ENCODE data around the gene LMO7. TPM values are rescaled to one million over a fixed set of nuclear protein-coding genes. Genes with fewer than 3 reads are reported as not detected.

The LMO7 gene
- total RNA-seq, 4 donors from 2014 or later, result 87.0 to 293 (median 187) TPM

DNA sequence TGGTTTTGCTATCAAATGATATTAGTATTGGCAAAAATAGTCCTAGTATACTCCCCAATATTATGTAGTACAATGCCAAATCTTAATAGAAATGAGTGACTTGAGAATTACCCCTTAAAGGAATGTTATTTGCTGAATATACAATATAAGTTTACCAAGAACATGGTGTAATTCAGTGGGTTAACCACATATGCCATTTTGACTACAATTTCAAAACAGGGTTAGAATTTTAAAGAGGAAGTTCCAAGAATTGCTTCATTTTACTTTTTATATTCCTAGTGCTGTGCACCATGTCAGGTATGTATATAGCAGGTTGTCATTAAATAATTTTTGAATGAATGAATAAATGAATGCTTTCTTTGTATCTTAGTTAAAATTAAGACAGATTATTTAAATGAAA is 66.3 kb downstream of the LMO7 start:
- Histone ChIP-seq H3K4me1 (peaks cover 0 to 26% (median 11%) of the 10 kb centered on the region in 3 donors), H3K36me3 (no peaks in the 10 kb centered on the region), H3K9me3 (no peaks in the 10 kb centered on the region), H3K27ac (no peak overlapping the region), H3K4me3 (no peak overlapping the region), H3K27me3 (no peaks in the 10 kb centered on the region)
- intact Hi-C loops (cut with DNase I), result no loop called here
- DNase-seq, result no peak
- TF ChIP-seq POLR2A (IDR thresholded peaks at IDR 0.05), result no peak
- TF ChIP-seq, protein P1, sequence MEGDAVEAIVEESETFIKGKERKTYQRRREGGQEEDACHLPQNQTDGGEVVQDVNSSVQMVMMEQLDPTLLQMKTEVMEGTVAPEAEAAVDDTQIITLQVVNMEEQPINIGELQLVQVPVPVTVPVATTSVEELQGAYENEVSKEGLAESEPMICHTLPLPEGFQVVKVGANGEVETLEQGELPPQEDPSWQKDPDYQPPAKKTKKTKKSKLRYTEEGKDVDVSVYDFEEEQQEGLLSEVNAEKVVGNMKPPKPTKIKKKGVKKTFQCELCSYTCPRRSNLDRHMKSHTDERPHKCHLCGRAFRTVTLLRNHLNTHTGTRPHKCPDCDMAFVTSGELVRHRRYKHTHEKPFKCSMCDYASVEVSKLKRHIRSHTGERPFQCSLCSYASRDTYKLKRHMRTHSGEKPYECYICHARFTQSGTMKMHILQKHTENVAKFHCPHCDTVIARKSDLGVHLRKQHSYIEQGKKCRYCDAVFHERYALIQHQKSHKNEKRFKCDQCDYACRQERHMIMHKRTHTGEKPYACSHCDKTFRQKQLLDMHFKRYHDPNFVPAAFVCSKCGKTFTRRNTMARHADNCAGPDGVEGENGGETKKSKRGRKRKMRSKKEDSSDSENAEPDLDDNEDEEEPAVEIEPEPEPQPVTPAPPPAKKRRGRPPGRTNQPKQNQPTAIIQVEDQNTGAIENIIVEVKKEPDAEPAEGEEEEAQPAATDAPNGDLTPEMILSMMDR (IDR thresholded peaks at IDR 0.05), result no peak

DNA sequence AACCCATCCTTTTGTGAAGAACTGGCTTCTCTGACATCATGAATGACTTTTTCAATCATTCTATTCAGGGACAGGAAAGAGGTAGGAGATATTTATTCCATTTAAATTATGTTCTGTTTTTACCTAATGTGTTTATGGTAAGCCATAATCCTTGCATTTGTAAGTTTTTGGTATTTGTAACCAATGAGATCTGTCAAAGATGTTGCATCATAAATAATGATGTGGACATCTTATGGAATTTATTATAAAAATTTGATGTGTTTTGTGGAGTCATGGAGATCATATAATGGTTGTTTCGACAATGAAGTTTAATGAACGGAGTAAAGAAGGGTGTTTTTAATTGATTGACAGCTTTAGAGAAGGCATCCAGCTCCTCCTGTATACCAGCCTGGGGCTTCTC is 67.6 kb downstream of the LMO7 start:
- Histone ChIP-seq H3K4me1 (peaks cover 0 to 26% (median 11%) of the 10 kb centered on the region in 3 donors), H3K36me3 (no peaks in the 10 kb centered on the region), H3K9me3 (no peaks in the 10 kb centered on the region), H3K27ac (peak overlapping the region in 1 of 4 donors; percentile 90), H3K4me3 (no peak overlapping the region), H3K27me3 (no peaks in the 10 kb centered on the region)
- intact Hi-C loops (cut with DNase I), result no loop called here
- DNase-seq, result no peak
- no peak for TF ChIP-seq POLR2A (IDR thresholded peaks at IDR 0.05)
- TF ChIP-seq, protein P1 (IDR thresholded peaks at IDR 0.05), result no peak
- 76 to 90% methylated on average over 2 of the region's 2 CpGs for WGBS, 2 donors

DNA sequence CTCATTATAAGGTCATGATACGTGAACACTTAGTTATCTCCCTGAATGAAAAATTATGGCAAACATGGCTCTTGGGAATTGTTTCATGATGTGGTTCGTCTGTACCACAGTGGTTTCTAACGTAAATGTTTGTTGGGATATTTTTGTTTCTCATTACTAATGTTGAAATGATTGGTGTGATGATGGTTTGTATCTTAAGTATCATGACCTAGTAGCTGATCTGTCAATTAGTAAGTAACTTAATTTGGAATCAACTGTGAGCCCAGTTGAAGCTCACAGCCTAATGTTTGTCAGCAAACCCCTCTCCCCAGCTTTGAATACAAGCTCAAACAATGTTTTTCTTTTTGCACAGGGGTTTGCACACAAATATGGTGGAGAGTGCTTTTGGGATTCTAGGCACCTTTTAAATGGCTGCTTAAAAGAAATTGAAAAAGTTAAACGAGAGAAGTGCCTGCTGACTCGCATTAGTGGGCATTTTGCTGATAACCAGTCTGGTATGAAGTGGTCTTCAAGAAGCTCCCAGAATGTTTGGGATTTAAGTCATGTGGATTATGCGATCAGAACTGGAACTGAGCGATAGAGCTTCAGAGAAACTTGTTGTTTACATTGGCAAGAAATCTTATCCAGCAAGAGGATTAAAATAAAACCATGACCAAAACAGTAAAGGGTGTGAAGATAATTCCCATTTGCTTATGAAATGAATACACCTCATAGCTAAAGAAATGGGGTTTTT is 68.2 kb downstream of the LMO7 start:
- DNase-seq, result no peak
- H3K27ac ChIP-seq, result peak overlapping the region; percentile 59 to 93 (median 88)
- no peaks in the 10 kb centered on the region for H3K27me3 ChIP-seq
- no peaks in the 10 kb centered on the region for H3K36me3 ChIP-seq
- intact Hi-C loops (cut with DNase I), result no loop called here
- peaks cover 0 to 26% (median 11%) of the 10 kb centered on the region in 3 donors for H3K4me1 ChIP-seq
- TF ChIP-seq, protein P1 (IDR thresholded peaks at IDR 0.05), result no peak
- no peak for TF ChIP-seq POLR2A (IDR thresholded peaks at IDR 0.05)
- H3K4me3 ChIP-seq, result peak overlapping the region in 2 of 4 donors; percentile 5 to 15
- H3K9me3 ChIP-seq, result no peaks in the 10 kb centered on the region
- WGBS, 2 donors, result 43 to 47% methylated on average over 7 of the region's 7 CpGs

DNA sequence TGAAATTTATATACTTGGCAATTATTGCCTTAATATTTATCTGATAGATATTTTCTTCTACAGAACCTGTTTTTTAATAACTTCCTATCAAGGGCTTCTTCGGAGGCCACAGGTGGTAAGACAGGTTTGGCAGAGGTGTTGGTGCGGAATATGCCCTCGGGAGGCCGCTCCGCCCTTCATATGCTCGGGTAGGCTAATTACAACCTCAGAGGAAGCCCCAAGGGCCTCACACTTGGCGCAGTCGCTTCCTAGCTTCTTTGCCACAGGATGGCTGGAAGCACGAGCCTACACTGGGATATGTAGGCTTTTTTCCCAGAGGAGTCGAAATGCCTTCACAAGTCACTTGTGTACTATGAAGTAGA is 68.8 kb downstream of the LMO7 start:
- H3K9me3 ChIP-seq, result no peaks in the 10 kb centered on the region
- peaks cover 0 to 26% (median 11%) of the 10 kb centered on the region in 3 donors for H3K4me1 ChIP-seq
- intact Hi-C loops (cut with DNase I), result no loop called here
- no peak for TF ChIP-seq POLR2A (IDR thresholded peaks at IDR 0.05)
- TF ChIP-seq, protein P1 (IDR thresholded peaks at IDR 0.05), result peak in 1 of 6 experiments; percentile 14
- peak overlapping the region; percentile 59 to 93 (median 88) for H3K27ac ChIP-seq
- no peaks in the 10 kb centered on the region for H3K27me3 ChIP-seq
- H3K4me3 ChIP-seq, result peak overlapping the region in 2 of 4 donors; percentile 5 to 15
- H3K36me3 ChIP-seq, result no peaks in the 10 kb centered on the region
- 23 to 43% methylated on average over 7 to 10 of the region's 10 CpGs for WGBS, 2 donors
- DNase-seq, result no peak

DNA sequence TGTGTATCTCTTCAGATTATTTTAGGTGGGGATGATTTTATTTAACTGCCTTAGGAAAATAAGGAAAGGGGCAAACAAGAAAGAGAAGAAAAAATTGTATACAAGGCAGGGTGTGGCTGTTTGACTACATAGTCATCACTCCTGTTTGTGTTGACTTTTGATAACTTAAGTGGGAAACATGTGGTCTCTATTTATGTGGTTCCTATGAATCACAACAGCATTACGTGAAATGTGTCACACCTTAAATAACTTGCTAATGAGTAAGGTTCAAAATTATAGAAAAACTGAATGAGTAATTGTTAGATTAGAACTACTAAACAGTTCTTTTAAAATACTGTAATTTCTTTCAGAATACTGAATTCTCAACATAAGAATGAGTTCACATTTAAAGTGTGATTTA is 69.3 kb downstream of the LMO7 start:
- no peak for DNase-seq
- H3K9me3 ChIP-seq, result no peaks in the 10 kb centered on the region
- 13 to 23% methylated on average over 1 of the region's 1 CpG for WGBS, 2 donors
- H3K36me3 ChIP-seq, result no peaks in the 10 kb centered on the region
- H3K27ac ChIP-seq, result peak overlapping the region; percentile 59 to 93 (median 88)
- TF ChIP-seq, protein P1 (IDR thresholded peaks at IDR 0.05), result no peak
- no peak for TF ChIP-seq POLR2A (IDR thresholded peaks at IDR 0.05)
- peak overlapping the region in 1 of 4 donors; percentile 5 for H3K4me3 ChIP-seq
- intact Hi-C loops (cut with DNase I), result no loop called here
- no peaks in the 10 kb centered on the region for H3K27me3 ChIP-seq
- H3K4me1 ChIP-seq, result peaks cover 0 to 26% (median 11%) of the 10 kb centered on the region in 3 donors
